GM19238 (cell line): ENCODE measurements around the gene SELPLG.
"Not testable (repeated sequence)": the region's sequence is repeated elsewhere in the genome, so short reads cannot be mapped to it uniquely, and the experiment has no call there.

Experiments used
- DNase-seq: peaks from one replicate; pipeline ENCODE4 v3.0.0; 2011; ENCODE audit warnings: low spot score; ENCODE audit not compliant: insufficient read length

The SELPLG gene

DNA sequence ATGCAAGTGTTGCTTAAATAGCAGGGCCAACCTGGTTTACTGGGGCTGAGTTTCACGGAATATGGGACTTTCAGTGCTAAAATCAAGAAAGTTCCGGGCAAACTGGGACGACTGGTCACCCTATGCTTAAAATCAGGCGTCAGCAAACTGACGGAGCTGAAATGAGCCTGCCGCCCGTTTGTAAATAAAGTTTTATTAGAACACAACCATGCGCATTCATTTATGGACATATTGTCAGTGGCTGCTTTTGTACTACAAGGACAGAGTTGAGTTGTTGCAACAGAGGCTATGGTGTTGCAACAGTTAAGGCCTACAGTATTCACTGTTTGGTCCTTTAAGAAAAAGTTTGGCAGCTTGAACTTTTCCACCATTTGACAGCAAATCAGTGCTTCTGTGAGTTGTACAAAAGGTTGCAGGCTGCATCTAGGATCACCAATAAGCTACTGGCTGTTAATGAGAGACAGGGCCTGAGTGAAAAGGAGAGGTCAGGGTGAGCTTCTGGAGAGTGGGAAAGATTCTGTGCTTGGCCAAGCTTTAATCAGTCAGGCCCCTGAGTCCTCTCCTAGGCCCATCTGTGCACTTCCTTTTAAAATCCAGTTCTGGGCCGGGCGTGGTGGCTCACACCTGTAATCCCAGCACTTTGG is 13.3 kb downstream of the SELPLG start:
- no peak for DNase-seq

DNA sequence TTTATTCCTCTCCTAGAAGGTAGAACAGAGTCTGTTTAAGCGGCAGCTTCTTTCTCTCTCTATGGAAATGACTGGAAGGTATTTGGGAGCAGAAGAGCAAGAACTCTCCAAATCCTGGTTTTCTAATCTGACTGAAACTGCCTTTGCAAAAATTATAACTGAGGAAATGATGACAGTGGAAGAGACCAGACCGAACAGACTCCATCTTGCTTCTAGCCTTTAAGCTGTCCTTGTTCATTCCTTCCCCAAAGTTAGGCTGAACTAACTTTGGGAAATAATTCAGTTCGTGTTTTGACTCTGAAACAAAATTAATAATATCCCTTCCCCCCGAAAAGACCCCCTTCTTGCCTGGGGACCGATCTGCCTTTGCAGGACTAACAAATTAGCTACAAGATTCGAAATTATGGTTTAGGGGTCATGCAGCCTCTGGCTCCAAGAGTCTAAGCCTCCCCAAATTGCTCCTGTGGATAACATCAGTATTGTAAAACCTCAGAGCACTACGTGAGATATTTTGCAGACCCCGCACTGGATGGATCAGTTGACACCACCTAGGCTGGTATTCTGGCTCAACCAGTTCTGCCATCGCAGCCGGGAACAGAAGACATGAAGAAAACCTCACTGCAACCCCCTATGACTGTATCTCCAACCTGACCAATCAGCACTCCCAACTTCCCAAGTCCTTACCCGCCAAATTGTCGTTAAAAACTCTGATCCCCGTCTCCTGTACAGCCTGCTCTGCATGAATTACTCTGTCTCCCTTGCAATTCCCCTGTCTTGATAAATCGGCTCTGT is 14.1 kb downstream of the SELPLG start:
- DNase-seq, result no peak

DNA sequence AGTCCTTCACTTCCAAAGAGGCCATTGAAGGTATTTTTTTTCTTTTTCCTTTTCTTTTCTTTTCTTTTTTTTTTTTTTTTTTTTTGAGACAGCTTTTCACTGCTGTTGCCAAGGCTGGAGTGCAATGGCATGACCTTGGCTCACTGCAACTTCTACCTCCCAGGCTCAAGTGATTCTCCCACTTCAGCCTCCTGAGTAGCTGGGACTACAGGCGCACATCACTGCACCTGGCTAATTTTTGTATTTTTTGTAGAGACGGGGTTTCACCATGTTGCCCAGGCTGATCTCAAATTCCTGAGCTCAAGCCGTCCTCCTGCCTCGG is 14.8 kb downstream of the SELPLG start:
- DNase-seq, result not testable (repeated sequence)

DNA sequence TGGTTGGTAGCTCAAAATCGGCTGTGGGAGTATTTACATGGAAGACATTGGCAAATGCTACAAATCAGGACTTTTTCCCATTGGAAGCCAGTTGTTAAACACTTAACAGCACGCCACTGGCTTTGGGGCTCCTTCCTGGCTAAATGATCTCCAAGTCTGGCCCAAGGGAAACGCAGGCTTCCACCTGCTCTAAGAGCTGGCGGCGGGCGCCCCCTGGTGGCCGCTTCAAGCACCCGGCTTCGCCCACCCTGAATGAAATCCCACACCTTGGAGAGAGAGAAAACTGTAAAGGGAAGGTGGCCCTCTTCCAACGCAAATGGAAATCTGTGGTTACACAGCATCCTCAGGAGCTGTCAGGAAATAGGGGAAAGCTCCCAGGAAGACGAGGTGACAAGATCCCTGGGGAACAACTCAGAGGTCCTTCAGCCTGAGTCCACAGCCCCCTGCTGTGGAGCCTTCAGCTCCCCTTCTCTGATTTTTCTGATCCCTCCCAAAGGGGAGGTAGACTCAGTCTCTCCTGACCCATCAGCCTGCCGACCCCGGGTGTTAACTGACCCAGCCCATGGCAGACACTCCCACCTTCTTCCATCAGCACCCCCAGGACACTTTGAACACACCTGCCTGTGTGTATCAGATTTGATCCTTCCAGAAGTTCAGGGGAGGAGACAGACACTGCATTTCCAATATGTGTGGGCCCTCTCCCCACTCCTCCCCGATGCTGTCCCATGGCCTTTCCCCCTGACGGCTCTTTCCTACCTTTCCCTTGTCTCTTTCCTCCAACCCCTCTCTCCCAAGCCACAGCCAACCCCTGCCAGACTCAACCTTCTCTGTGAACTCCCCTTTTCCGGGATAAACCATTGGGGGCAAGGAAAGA is 15.4 kb downstream of the SELPLG start:
- peak; percentile 79 for DNase-seq

DNA sequence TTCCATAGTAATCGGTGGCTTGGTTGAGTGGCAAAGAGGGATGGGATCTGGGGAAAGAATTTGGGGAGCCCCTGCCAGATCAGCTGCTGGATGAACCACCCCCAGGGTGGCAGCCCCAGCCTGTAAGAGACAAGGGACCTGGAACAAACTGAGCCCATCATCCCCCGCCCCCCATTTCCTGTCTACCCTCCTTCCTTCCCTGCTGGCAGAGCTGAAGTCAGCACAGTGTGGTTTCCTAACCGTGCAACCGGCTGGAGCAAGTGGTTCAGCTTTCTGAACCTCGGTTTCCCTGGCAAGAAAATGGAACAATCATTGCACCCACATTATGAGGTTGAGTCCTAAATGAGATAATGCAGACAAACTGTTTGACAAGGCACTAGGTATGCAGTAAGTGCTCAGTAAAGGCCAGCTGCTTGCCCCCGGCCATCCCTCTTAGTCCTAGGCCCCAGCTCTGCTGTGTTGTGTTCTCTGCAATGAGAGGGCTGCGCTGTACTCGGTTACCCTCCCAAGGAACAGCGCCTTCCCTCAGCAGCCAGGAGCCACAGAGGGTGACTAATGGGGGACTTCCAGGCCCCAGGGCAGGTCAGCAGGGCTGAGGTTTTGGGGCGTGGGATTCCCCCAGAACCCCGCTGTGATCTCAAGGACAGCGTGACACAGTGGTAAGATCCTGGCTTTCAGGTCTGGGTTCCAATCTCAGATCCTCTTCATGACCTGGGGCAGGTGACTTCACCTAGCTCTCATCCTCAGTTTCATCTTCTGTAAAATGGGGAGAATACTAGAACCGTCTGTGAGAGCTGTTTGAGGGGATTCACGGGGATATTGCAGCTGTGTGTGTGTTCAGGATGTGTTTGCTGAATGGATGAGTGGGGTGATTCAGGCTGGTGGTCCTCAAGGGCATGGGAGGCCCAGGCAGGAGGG is 16.5 kb downstream of the SELPLG start:
- DNase-seq, result peak; percentile 82

DNA sequence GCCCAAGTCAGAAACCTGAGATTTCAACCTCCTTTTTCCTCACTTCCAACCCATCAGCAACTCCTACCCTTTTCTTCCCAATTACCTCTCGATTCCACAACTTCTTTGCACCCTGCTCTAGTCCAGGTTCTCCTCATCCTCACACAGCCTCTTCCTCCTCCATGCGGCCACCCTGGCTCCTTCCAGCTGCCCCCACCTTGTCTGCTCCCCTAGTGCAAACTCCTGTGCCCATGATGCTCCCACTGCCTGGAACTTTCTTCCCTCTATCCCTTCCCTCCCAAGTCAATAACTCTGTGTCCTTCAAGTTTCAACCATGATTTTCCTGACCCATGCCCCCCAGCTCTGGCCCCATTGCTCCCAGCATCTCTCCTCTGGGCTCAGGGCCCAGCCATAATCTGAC is 17.3 kb downstream of the SELPLG start:
- no peak for DNase-seq

DNA sequence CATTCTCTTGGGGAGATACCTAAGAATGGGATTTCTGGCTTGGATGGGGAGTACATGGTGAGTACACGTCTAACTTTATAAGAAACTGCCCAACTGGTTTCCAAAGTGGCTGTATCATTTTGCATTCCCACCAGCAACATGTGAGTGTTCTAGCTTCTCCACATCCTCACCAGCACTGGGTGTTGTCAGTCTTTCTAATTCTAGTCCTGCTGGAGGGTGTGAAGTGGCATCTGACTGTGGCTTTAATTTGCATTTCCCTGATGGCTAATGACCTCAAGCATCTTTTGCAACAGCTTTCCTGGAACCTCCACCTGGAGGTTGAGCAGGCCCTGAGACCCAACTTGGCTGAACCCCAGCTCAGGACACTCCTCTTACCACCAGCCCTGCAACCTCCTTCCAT is 17.8 kb downstream of the SELPLG start:
- no peak for DNase-seq

DNA sequence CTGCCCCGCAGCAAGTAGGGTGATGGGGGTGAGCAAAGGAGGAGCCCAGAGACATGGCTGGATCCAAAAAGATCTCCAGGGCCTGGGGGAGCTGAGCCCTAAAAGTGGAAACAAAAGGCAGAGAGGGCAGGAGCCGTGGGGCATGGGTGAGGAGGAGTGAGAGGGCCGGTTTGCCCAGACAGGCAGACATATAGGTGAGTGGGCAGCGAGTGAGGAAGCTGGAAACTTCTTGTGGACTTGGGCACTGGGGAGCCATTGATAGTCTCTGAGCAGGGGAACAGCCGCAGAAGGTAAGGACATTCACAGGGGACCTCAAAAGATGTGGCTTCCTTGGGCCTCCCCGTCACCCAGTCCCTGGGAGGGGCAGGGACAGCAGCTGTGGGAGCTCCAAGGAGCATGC is 19.1 kb downstream of the SELPLG start:
- DNase-seq, result no peak

DNA sequence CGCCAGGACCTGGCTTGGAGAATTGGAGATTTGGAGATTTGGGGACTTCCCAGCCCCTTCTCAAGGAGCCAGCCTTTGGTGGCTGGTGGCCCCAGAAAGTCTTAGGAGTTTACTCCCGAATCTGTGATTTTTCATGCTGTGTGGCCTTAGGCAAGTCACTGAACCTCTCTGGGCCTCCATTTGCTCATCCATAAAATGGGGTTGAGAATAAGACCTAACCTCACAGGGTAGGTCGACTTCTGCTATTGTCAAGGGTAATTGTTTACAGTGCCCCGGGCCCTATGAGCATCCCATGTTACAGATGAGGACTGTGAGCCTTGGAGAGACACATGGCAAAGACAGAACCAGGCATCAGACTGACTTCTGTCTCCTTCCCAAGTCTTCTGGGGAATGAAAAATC is 19.7 kb downstream of the SELPLG start:
- DNase-seq, result no peak

DNA sequence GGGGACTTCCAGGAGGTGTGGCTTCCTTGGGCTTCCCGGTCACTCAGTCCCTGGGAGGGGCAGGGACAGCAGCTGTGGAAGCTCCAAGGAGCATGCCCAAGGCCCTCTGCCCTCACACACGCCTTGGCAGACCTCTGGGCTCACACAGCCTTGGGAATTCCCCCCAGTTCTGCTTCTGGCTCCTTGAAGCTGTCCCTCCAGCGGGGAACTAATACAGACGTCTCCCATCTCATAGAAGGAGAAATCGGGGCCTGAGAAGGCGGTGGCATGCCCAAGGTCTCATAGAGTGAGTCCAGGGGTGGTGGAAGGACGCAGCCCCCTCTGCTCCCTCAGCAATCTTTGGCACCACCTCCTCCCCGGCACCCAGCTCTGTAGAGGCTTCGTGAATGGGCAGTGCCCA is 20.1 kb downstream of the SELPLG start:
- no peak for DNase-seq

DNA sequence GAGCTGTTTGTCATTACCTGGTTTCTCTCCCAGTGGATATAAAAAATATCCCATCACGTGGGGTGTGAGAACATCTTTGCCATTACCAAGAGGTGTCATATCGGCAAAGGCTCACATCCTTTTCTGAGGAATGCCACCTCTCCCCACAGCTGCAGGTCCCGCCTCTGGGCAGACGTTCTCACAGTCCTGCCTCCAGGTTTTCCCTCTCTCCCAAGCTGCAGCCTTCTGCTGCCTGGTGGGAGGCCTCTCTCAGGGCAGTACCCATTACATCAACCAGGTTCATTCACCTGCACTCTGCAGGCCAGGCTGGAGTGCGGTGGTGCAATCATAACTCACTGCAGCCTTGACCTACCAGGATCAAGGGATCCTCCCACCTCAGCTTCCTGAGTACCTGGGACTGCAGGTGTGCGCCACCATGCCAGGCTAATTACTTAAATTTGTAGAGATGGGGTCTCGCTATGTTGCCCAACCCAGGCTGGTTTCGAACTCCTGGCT is 20.9 kb downstream of the SELPLG start:
- no peak for DNase-seq

DNA sequence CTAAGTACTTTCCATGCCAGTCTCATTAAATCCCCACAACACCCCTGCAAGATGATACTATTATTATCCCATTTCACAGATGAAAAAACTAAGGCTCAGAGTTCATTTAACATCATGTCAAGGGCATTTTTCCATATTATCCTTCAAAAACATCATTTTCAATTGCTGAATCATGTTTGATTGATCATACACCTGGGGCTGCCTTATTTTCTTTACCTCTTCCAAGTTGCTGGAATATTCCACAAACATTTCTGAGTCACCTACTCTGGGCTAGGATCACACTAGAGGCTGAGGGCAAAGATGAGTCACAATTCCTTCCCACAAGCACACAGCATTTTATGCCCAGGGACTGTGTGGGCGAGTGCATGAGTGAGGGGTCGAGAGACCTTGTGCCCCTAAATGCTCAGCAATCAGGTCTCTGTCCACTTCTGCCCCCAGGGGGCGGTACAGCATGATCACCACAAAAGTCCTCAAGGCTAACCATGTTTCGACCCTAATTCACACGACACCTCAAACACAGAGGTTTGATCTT is 21.7 kb downstream of the SELPLG start:
- no peak for DNase-seq

DNA sequence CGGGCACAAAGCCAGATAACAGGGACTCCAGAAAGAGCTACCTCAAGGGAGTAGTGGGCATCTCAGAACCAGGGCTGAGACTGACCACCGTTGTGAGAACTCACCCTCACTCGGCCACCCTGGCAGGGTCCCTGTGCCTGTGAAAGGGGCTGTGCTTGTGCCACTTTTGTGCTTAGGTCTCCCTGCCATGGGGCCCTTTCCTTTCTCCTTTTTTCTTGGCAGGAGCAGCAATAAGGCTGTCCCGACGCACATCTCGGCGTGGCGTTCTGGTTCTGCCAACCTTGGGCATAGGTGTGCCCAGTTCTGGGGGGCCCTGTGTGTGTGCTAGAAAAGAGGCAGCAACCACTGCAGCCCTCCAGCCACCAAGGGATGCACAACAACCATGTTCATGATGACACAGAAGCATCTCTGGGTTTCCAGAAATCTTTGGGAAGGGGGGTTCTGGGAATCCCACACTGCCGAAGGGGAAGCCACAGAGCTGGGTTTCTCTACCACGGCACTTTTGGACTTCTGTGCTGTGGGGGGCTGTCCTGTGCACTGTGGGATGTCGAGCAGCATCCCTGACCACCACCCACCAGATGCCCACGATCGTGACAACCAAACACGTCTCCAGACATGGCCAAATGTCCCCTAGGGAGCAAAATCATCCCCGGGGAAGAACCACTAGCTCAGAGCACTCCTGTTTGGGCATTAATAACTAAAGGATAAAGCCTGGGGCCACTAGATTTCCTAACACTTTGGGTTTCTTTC is 22.7 kb downstream of the SELPLG start:
- no peak for DNase-seq

DNA sequence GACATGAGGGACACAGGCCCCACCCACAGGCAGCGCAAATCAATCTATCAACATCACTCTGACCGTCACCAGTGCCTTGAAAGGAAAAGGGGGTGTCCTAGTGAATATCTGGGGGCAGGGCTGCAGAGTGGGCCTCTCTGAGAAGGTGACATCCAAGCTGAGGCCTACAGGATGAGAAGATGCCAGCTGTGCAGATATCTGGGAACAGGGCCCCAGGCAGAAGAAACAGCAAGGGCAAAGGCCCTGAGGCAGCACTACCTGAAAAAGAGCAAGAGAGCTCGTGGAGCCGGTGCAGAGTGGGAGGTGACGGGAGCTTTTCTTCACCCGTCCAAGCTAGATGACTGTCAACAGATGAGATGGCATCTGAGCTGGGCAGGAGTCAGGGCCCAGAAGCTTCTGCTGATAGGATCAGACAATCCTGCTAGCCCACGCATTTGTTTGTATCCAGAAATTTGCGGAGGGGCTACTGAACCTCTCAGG is 23.3 kb downstream of the SELPLG start:
- no peak for DNase-seq

DNA sequence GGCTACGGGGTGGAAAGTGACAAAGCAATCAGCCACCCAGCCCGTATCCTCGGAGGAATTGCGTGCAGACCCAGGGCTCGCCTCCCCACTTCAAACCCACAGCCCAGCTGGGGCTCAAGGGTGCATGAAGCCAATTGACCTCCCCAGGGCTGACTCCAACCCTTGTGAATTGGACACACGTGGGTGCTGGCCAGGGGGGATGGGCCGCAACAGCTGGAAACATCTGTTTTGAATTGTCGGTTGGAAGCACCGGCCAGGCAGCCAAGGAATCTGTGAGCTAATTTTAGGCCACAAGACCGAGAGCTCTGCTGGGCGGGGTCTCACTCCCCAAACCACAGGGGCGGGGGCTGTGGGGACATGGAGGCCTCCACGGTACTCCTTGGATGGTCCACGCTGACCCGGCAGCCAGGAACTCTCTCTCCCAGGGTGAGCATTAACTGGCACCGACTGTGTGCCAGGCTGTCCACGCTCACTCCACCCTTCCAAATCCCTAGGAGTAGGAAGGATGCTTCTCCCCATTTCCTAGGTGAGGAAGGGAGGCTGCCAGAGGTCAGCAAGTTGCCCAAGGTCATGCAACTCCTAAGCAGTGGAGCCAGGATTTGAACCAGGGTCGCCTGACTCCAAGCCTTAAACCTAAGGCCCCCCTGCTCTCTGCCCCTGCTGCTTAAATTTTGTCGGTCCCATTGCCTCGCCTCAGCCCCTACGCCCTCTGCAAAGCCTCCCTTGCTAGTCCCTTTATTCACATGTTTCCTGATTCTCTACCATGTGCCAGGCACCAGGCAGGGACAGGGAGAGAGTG is 24.0 kb downstream of the SELPLG start:
- DNase-seq, result peak; percentile 45

DNA sequence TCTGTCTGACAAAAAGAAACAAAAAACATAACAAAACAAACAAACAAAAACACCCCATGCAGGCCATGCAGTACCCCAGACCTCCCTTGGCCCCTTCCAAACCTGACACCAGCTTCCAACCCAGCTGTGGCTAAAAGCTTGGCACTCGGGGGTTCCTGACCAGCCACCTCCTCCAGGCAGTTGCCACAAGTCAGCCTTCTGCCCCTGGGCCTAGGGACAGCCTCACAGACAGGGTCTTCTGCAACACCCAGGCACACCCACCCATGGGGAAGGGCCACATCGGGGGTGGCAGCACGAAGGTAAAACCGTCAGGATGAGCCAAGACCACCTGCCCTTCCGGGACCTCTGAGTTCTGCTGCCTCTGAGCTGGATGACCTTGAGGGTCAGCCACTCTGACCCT is 25.1 kb downstream of the SELPLG start:
- no peak for DNase-seq

DNA sequence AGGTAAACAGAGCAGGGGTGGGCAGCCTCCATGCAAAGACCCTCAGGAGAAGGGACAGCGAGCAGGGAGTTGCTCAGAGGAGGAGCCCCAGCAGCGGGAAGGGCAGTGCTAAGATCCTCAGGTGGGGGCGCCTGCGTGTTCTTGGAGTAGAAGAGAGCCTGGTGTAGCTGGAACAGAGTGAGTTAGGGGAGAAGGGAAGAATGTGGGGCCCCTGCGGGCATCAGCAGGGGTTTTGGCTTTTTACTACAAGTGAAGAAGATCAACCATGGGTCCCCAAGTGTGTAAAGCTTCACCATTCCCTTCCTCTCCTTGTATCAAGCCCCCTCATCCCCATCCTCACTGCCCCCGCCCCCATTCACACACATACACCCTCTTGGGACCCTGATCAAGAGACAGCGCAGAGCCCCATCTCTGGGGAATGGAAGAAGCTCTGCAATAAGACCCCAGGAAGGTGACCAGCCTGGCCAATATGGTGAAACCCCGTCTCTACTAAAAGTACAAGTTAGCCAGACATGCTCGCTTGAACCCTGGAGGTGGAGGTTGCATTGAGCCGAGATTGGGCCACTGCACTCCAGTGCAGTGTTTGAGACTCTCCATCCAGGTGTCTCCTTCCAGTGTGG is 25.6 kb downstream of the SELPLG start:
- no peak for DNase-seq

DNA sequence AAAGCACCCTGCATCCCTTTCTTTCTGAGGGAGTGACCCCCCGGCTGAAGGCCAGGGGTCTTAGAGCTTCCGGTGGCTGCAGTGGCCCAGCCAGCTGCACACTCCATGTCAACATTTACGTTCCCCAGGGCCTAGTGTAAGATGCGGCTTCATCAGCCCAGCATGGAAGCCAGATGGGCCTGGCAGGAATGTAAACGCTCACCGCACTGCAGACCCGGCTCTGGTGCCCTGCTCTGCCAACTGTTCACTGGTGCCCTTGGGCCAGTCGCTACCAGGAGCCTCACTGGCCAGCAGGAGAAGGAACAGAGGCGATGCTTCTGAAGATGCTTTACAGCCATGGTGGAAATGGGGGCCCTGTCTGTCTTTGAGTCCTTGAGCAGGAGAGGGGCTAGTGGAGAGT is 27.2 kb downstream of the SELPLG start:
- no peak for DNase-seq
